NCI-H510A (cell line): ENCODE measurements around the gene BUD23.

ENCODE experiments used
- DNase-seq: peaks from one replicate; lab custom pipeline; 2025; lab: John Stamatoyannopoulos, UW

The BUD23 gene

DNA sequence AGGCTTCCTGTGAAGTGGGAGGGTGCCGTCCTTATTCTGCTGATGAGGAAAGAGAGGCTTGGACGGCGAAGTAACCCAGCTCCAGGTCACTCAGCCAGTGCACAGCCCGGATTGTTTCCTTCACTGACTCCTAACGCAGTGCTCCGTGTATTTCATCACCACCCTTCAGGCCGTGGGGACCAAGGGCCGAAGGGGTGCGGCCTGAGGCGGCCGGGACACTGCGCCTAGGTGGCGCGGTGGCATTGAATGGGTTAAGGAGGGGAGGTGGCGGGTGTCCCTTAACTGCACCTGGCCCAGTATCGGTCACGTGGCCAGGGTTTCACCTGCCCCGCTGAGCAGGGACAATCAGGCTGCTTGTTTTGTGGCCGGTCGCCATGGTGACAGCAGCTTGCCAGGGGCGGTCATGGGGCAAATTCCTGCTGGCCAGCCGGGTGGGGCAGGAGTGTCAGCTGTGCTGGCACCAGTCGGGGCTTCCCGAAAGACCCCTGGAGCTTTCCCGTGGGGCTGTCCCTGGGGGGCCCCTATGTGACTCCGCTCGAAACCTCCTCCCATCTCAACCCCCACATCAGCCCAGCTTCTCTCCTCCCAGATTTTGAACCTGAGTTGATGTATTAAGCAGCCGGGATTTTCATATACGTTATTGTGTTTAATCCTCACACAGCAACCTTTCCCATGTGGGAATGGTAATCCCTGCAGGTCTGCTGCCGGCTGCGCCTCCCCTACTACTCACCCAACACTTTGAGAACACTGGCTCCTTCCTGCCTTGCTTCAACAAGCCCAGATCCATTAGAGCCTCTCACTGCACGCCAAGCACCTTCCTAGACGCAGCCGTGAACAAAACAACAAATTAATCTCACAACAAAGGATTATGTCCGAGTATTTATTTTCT lies 59.6 kb downstream of the BUD23 start:
- DNase-seq = peak; percentile 96

GRCh38 chr7:73746378-73746777 lies 63.0 kb downstream of the BUD23 start:
- DNase-seq = no peak
